Osteoblast (primary cell): Measurements from ENCODE around the gene MCEE. TPM values are rescaled to one million over a fixed set of nuclear protein-coding genes. Genes with fewer than 3 reads are reported as not detected.

ENCODE experiments used
- DNase-seq: peaks from one replicate; pipeline ENCODE4 v3.0.0; 2011; ENCODE audit warnings: low spot score, mixed read lengths; ENCODE audit not compliant: insufficient read length; ENCODE audit errors: missing footprints
- H2AFZ ChIP-seq: 2 replicates; pipeline ENCODE4 v1.6.0; 2011; ENCODE audit warnings: mild to moderate bottlenecking, low read length
- H3K27ac ChIP-seq: 2 replicates; pipeline ENCODE4 v1.5.1; 2011; ENCODE audit warnings: mild to moderate bottlenecking, low read depth, low read length, moderate library complexity
- H3K27me3 ChIP-seq: 2 replicates; pipeline ENCODE4 v1.6.0; 2012; ENCODE audit warnings: mild to moderate bottlenecking, control low read depth, inconsistent platforms, low read length, moderate library complexity; ENCODE audit not compliant: insufficient read depth
- H3K36me3 ChIP-seq: 2 replicates; pipeline ENCODE4 v1.5.1; 2011; ENCODE audit warnings: mild to moderate bottlenecking, low read length, control low read depth, moderate library complexity; ENCODE audit not compliant: insufficient read depth
- H3K4me1 ChIP-seq: 2 replicates; pipeline ENCODE4 v1.5.1; 2011; ENCODE audit warnings: mild to moderate bottlenecking, low read length, control low read depth, moderate library complexity; ENCODE audit not compliant: insufficient read depth
- H3K4me2 ChIP-seq: 2 replicates; pipeline ENCODE4 v1.6.0; 2011; ENCODE audit warnings: mild to moderate bottlenecking, low read length; ENCODE audit not compliant: insufficient read depth
- H3K4me3 ChIP-seq: fragments of 200-600 bp; sonication (generic); 3 replicates; pipeline ENCODE4 v1.5.1; 2012; ENCODE audit warnings: mild to moderate bottlenecking, low read length, inconsistent platforms; ENCODE audit not compliant: insufficient read depth
- H3K79me2 ChIP-seq: 2 replicates; pipeline ENCODE4 v1.6.0; 2012; ENCODE audit warnings: mild to moderate bottlenecking, low read length, control low read depth, inconsistent platforms; ENCODE audit not compliant: insufficient read depth
- H3K9me3 ChIP-seq: 2 replicates; pipeline ENCODE4 v1.5.1; 2011; ENCODE audit warnings: low read depth, low read length, control low read depth
- H4K20me1 ChIP-seq: 2 replicates; pipeline ENCODE4 v1.6.0; 2012; ENCODE audit warnings: mild to moderate bottlenecking, low read length, control low read depth; ENCODE audit not compliant: insufficient read depth
- small RNA-seq: library from RNA; depleted of rRNA; stranded (forward); fragments of <200 nt; gene quantifications from one replicate; pipeline ENCODE3, GENCODE V24; 2012
- total RNA-seq: library from RNA; depleted of rRNA; stranded (reverse); fragments of >200 nt; gene quantifications from 2 replicates; pipeline ENCODE4 v1.2.3, GENCODE V29; 2012
- TF ChIP-seq, protein P1 (sequence below): IDR thresholded peaks from 2 replicates; pipeline ENCODE4 v1.5.1; 2011; ENCODE audit warnings: mild to moderate bottlenecking, low read depth, low read length, moderate library complexity; ENCODE audit errors: extremely low read depth

Gene MCEE
- total RNA-seq, 1 donor: 21.4 TPM

DNA sequence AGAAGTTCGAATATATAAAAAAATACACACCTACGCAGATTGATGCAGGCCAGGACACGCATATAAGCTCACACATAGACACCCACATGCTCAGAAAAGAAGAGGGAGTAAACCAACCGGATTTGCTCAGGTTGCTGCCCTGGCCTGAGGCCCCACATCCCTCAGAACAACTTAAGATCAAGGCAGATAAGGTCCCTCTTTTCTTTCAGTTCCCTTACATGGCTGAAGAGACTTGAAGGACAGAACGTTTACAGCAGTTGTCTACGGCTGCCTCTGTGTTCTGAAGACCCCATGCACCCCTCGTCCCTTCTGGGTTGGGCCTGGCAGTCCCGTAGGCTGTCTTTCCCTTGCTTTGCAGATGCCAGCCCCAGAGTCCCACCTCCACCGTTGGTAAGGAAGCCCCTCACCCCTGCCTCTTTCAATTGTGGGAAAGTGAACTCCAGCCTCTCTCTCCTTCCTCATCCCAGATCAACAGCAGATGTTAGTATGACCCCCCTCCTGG lies 65.9 kb downstream of the MCEE start:
- no peak for DNase-seq
- Histone ChIP-seq H3K4me3 (no peak overlapping the region), H3K79me2 (peaks cover 8% of the 10 kb centered on the region), H3K27me3 (peaks cover 3% of the 10 kb centered on the region), H3K36me3 (no peaks in the 10 kb centered on the region), H3K9me3 (no peaks in the 10 kb centered on the region), H3K27ac (no peak overlapping the region), H4K20me1 (peaks cover 3% of the 10 kb centered on the region), H3K4me2 (no peak overlapping the region), H3K4me1 (peaks cover 8% of the 10 kb centered on the region), H2AFZ (no peak overlapping the region)
- TF ChIP-seq, protein P1, sequence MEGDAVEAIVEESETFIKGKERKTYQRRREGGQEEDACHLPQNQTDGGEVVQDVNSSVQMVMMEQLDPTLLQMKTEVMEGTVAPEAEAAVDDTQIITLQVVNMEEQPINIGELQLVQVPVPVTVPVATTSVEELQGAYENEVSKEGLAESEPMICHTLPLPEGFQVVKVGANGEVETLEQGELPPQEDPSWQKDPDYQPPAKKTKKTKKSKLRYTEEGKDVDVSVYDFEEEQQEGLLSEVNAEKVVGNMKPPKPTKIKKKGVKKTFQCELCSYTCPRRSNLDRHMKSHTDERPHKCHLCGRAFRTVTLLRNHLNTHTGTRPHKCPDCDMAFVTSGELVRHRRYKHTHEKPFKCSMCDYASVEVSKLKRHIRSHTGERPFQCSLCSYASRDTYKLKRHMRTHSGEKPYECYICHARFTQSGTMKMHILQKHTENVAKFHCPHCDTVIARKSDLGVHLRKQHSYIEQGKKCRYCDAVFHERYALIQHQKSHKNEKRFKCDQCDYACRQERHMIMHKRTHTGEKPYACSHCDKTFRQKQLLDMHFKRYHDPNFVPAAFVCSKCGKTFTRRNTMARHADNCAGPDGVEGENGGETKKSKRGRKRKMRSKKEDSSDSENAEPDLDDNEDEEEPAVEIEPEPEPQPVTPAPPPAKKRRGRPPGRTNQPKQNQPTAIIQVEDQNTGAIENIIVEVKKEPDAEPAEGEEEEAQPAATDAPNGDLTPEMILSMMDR: no peak

DNA sequence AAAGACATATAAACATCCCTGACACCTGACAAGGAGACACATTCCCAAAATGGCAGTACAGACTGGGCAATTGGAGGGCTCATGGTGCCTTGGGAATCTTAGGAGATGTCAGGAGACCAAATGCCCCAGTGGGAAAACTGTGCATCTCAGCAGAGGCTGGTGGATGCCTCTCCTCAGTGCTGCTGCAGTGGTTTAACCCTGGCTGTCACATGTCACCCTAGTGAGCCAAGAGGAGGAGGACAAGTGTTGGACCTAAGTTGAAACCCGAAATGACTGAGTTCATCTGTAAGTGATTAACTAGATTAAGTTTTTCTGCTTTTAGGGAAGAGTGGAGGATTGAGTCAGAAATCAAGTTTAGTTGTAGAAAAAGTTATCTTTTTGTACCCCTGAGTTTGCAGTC lies 66.8 kb downstream of the MCEE start:
- Histone ChIP-seq H3K4me3 (no peak overlapping the region), H3K9me3 (no peaks in the 10 kb centered on the region), H2AFZ (no peak overlapping the region), H3K4me2 (no peak overlapping the region), H3K79me2 (no peaks in the 10 kb centered on the region), H3K4me1 (peaks cover 8% of the 10 kb centered on the region), H3K27ac (no peak overlapping the region), H4K20me1 (no peaks in the 10 kb centered on the region), H3K27me3 (peaks cover 3% of the 10 kb centered on the region), H3K36me3 (no peaks in the 10 kb centered on the region)
- DNase-seq: no peak
- TF ChIP-seq, protein P1: no peak

DNA sequence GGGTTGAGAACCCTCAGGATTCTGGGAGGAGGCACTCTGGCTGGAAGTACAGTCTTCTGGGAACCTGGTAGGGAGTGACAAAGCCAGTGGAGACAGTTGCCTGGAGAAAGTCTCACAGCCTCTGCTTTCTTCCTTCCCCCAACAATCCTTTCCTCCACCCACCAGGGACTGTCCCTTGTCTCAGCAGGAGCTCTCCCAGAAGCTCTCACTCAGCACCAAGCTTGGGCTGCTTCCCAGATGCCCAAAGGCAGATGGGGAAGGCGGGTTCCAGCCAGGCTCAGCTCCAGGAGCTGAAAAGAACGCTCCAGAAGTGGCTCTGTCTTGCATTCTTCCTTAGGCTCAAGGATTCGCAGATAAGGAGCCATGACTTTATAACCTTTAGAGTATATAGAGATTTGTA lies 69.2 kb downstream of the MCEE start:
- Histone ChIP-seq H3K79me2 (no peaks in the 10 kb centered on the region), H3K4me2 (no peak overlapping the region), H3K9me3 (no peaks in the 10 kb centered on the region), H3K4me3 (no peak overlapping the region), H4K20me1 (no peaks in the 10 kb centered on the region), H2AFZ (no peak overlapping the region), H3K27ac (no peak overlapping the region), H3K36me3 (no peaks in the 10 kb centered on the region), H3K27me3 (peaks cover 3% of the 10 kb centered on the region), H3K4me1 (no peaks in the 10 kb centered on the region)
- DNase-seq: no peak
- TF ChIP-seq, protein P1: no peak

DNA sequence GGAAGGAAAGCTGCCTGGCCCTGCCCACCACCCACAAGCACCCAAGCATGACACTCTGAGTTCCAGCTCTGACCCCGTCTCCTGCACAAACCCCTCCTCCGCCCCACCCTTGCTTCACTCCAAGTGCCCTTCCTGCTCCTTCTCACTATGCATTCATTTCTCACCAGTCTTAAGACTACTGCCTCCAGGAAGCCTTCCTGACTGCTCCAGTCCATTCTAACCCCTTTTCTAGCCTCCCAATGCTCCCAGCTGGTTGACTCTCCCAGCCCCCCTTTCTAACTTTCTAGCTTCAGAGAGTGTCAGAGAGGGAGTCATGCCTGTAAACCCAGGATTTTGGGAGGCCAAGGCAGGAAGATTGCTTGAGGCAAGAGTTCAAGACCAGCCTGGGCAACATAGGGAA lies 69.8 kb downstream of the MCEE start:
- H3K36me3 ChIP-seq: no peaks in the 10 kb centered on the region
- H2AFZ ChIP-seq: no peak overlapping the region
- H4K20me1 ChIP-seq: no peaks in the 10 kb centered on the region
- H3K27ac ChIP-seq: no peak overlapping the region
- H3K4me3 ChIP-seq: no peak overlapping the region
- H3K9me3 ChIP-seq: no peaks in the 10 kb centered on the region
- no peak overlapping the region for H3K4me2 ChIP-seq
- peaks cover 3% of the 10 kb centered on the region for H3K27me3 ChIP-seq
- TF ChIP-seq, protein P1: no peak
- no peaks in the 10 kb centered on the region for H3K79me2 ChIP-seq
- no peak for DNase-seq
- H3K4me1 ChIP-seq: no peaks in the 10 kb centered on the region

Small RNA genes within 50 kb of the gene (small RNA-seq; reads per million reads assigned to genes)
- not detected for gene AC007881.1

Other genes with a start within 250 kb of the MCEE start
- gene VAX2, start 229.7 kb downstream of the MCEE start, total RNA-seq: 4.1 and 4.3 TPM in 2 replicates
- gene ATP6V1B1, start 194.3 kb downstream of the MCEE start, total RNA-seq: 0.88 and 2.5 TPM in 2 replicates
- gene ANKRD53, start 151.6 kb downstream of the MCEE start, total RNA-seq: 0.88 and 1.1 TPM in 2 replicates
- 30.0 and 36.8 TPM in 2 replicates for gene TEX261, start 135.4 kb downstream of the MCEE start, total RNA-seq
- 56.9 and 57.2 TPM in 2 replicates for gene NAGK, start 61.6 kb downstream of the MCEE start, total RNA-seq
- 15.0 and 17.0 TPM in 2 replicates for gene MPHOSPH10, start 405 bp upstream of the MCEE start, total RNA-seq
- gene PAIP2B, start 96.9 kb upstream of the MCEE start, total RNA-seq: 0.36 and 0.59 TPM in 2 replicates
- 148 and 152 TPM in 2 replicates for gene ZNF638, start 201.6 kb upstream of the MCEE start, total RNA-seq